WTC11 (cell line): Measurements from ENCODE around the gene MYG1.

Experiments used
- CTCF ChIP-seq: fragments of 200-600 bp; IDR thresholded peaks from 2 replicates; pipeline ENCODE4 v1.8.0; 2022; ENCODE audit warnings: antibody characterized with exemption
- GABPB1 ChIP-seq: sonication (generic); formaldehyde crosslinking; IDR thresholded peaks from 2 replicates; pipeline ENCODE4 v1.8.1; 2023; ENCODE audit warnings: mild to moderate bottlenecking, missing genetic modification reagents
- ZNF138 ChIP-seq: sonication (generic); formaldehyde crosslinking; conservative IDR thresholded peaks from 2 replicates; pipeline ENCODE4 v1.8.1; 2022; ENCODE audit warnings: mild to moderate bottlenecking, moderate library complexity, missing genetic modification reagents
- ZNF423 ChIP-seq: fragments of 250-450 bp; sonication (Bioruptor Pico); IDR thresholded peaks from 2 replicates; pipeline ENCODE4 v2.1.2; 2022; ENCODE audit warnings: mild to moderate bottlenecking, moderate library complexity
- TF ChIP-seq, protein P1 (sequence below): sonication (generic); formaldehyde crosslinking; IDR thresholded peaks from 2 replicates; pipeline ENCODE4 v1.8.0; 2022; ENCODE audit warnings: mild to moderate bottlenecking, missing genetic modification reagents

- TF ChIP-seq ZNF138 (no peak), ZNF423 (CRISPR knock-in tag) (no peak), GABPB1 (CRISPR knock-in tag) (no peak), CTCF (no peak)
- TF ChIP-seq, protein P1, sequence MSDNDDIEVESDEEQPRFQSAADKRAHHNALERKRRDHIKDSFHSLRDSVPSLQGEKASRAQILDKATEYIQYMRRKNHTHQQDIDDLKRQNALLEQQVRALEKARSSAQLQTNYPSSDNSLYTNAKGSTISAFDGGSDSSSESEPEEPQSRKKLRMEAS (CRISPR knock-in tag) = no peak
Observed at GRCh38 chr12:53274445-53274844, 25.1 kb upstream of the MYG1 start.
